HepG2 (cell line): Measurements from ENCODE around the gene TSG101. TPM values are rescaled to one million over a fixed set of nuclear protein-coding genes. Genes with fewer than 3 reads are reported as not detected.
A peak's percentile ranks its signal among the peaks of the same experiment; 100 is the strongest.

ENCODE experiments used
- ATF1 ChIP-seq: IDR thresholded peaks from 2 replicates; pipeline ENCODE4 v1.6.1; 2016; ENCODE audit warnings: mild to moderate bottlenecking, control low read depth
- DNMT1 ChIP-seq: sonication (generic); formaldehyde crosslinking; IDR thresholded peaks from 2 replicates; pipeline ENCODE4 v1.5.1; 2020; ENCODE audit warnings: mild to moderate bottlenecking, missing genetic modification reagents
- FOXC1 ChIP-seq: sonication (generic); formaldehyde crosslinking; IDR thresholded peaks from 2 replicates; pipeline ENCODE4 v1.8.0; 2022; ENCODE audit warnings: mild to moderate bottlenecking, missing genetic modification reagents, borderline replicate concordance
- MAZ ChIP-seq, 2 experiments: sonication (generic) in 1 of 2; formaldehyde crosslinking in 1 of 2; IDR thresholded peaks; 2 replicates each; pipeline versions ENCODE4 v1.5.0 to v1.6.1; 2012 to 2020; ENCODE audit warnings: low read depth in 2 of 2, mild to moderate bottlenecking in 2 of 2, borderline replicate concordance in 1 of 2, improper control_type of control experiment in 1 of 2, low read length in 1 of 2, missing genetic modification reagents in 1 of 2, moderate library complexity in 1 of 2
- MED1 ChIP-seq: sonication (generic); formaldehyde crosslinking; IDR thresholded peaks from 2 replicates; pipeline ENCODE4 v1.4.0; 2020; ENCODE audit warnings: missing genetic modification reagents
- NFE2L2 ChIP-seq: fragments of 150-350 bp; IDR thresholded peaks from 2 replicates; pipeline ENCODE4 v1.6.1; 2014; ENCODE audit warnings: low read length
- NFRKB ChIP-seq: fragments of 450-650 bp; IDR thresholded peaks from 2 replicates; pipeline ENCODE4 v1.6.1; 2017
- TBP ChIP-seq: sonication (generic); formaldehyde crosslinking; IDR thresholded peaks from 2 replicates; pipeline ENCODE4 v1.5.0; 2020; ENCODE audit warnings: missing genetic modification reagents
- YEATS2 ChIP-seq: sonication (generic); formaldehyde crosslinking; IDR thresholded peaks from 2 replicates; pipeline ENCODE4 v1.4.0; 2020; ENCODE audit warnings: missing genetic modification reagents, borderline replicate concordance
- ZBTB1 ChIP-seq: sonication (generic); formaldehyde crosslinking; IDR thresholded peaks from 2 replicates; pipeline ENCODE4 v1.4.0; 2020; ENCODE audit warnings: missing genetic modification reagents, borderline replicate concordance
- ZNF33B ChIP-seq: sonication (generic); formaldehyde crosslinking; IDR thresholded peaks from 2 replicates; pipeline ENCODE4 v1.5.1; 2020; ENCODE audit warnings: mild to moderate bottlenecking, missing genetic modification reagents
- polyA plus RNA-seq, 8 experiments: library from polyadenylated mRNA; depleted of rRNA in 3 of 8; stranded (reverse) in 7 of 8; unstranded in 1 of 8; fragments of >200 nt; fragmentation: Illumina TruSeq in 4 of 8; extraction: Trizol in 4 of 8; gene quantifications; 2 replicates each; pipeline versions ENCODE4 v1.2.1 to v1.2.3, GENCODE V29; 2011 to 2016; ENCODE audit warnings: low read depth in 4 of 8, missing spikeins in 1 of 8, mixed read lengths in 1 of 8; ENCODE audit not compliant: insufficient read depth in 1 of 8
- total RNA-seq, 5 experiments: library from RNA; depleted of rRNA; stranded (reverse); fragments of >200 nt; fragmentation: Illumina TruSeq; extraction: Trizol; gene quantifications; 2 replicates each; pipeline ENCODE4 v1.2.3, GENCODE V29; 2016; ENCODE audit warnings: low read depth in 1 of 5
- TF ChIP-seq, protein P1 (sequence below): sonication (generic); formaldehyde crosslinking; IDR thresholded peaks from one replicate; pipeline ENCODE4 v1.5.1; 2020; ENCODE audit warnings: mild to moderate bottlenecking, missing genetic modification reagents; ENCODE audit errors: not compliant biosample characterization
- TF ChIP-seq, protein P2 (sequence below): sonication (generic); formaldehyde crosslinking; IDR thresholded peaks from 2 replicates; pipeline ENCODE4 v1.5.0; 2020; ENCODE audit warnings: mild to moderate bottlenecking, missing genetic modification reagents, moderate library complexity

TSG101 gene
- total and polyA plus RNA-seq, 2 of the 13 experiments (the other 11 are each of a cell fraction or from before 2014, with no cell fraction given): 69.3 to 206 TPM

DNA sequence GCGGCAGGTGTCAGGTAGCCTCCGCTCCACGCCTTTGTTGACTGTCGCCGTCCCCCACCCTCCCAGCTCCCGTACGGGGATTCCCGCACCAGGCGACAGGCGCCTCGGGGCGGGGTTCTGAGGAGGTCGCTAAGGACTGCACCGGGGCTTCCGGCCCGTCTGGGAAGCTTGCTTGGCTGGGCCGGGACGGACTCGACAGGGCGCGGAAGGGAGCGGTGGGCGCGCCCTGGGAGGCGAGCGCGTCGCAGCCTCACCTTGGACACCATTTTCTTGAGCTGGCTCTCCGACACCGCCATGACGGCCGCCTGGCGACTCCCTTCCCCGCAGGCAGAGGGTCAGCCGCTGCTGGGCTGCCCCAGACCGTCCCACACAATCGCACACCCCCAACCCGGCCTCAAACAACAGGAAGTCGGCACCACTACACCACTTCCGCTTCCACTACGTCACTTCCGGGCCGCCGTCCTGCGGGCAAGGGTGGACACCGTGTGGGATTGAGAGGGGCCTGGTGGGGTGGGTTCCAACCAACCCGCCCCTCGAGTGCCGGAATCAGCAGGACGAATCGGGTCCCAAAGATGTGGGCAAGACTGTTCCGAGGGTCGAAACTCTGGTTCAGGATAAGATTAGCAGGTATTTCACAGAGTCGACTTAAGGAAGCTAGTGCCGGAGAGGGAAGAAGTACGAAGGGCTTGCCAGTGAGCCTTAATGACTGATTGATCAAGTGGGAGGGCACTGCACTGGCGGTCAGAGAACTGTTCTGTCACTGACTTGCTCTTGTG, at the start of gene TSG101 (continued):
- TF ChIP-seq, protein P1, sequence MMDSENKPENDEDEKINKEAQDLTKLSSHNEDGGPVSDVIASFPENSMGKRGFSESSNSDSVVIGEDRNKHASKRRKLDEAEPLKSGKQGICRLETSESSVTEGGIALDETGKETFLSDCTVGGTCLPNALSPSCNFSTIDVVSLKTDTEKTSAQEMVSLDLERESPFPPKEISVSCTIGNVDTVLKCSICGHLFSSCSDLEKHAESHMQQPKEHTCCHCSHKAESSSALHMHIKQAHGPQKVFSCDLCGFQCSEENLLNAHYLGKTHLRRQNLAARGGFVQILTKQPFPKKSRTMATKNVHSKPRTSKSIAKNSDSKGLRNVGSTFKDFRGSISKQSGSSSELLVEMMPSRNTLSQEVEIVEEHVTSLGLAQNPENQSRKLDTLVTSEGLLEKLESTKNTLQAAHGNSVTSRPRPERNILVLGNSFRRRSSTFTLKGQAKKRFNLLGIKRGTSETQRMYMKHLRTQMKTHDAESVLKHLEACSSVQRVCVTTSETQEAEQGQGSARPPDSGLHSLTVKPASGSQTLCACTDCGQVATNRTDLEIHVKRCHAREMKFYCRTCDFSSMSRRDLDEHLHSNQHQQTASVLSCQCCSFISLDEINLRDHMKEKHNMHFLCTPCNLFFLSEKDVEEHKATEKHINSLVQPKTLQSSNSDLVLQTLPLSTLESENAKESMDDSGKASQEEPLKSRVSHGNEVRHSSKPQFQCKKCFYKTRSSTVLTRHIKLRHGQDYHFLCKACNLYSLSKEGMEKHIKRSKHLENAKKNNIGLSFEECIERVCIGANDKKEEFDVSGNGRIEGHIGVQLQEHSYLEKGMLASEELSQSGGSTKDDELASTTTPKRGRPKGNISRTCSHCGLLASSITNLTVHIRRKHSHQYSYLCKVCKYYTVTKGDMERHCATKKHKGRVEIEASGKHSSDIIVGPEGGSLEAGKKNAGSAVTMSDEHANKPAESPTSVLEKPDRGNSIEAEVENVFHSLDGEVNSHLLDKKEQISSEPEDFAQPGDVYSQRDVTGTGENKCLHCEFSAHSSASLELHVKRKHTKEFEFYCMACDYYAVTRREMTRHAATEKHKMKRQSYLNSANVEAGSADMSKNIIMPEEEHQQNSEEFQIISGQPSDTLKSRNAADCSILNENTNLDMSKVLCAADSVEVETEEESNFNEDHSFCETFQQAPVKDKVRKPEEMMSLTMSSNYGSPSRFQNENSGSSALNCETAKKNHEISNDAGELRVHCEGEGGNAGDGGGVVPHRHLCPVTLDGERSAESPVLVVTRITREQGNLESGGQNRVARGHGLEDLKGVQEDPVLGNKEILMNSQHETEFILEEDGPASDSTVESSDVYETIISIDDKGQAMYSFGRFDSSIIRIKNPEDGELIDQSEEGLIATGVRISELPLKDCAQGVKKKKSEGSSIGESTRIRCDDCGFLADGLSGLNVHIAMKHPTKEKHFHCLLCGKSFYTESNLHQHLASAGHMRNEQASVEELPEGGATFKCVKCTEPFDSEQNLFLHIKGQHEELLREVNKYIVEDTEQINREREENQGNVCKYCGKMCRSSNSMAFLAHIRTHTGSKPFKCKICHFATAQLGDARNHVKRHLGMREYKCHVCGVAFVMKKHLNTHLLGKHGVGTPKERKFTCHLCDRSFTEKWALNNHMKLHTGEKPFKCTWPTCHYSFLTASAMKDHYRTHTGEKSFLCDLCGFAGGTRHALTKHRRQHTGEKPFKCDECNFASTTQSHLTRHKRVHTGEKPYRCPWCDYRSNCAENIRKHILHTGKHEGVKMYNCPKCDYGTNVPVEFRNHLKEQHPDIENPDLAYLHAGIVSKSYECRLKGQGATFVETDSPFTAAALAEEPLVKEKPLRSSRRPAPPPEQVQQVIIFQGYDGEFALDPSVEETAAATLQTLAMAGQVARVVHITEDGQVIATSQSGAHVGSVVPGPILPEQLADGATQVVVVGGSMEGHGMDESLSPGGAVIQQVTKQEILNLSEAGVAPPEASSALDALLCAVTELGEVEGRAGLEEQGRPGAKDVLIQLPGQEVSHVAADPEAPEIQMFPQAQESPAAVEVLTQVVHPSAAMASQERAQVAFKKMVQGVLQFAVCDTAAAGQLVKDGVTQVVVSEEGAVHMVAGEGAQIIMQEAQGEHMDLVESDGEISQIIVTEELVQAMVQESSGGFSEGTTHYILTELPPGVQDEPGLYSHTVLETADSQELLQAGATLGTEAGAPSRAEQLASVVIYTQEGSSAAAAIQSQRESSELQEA (CRISPR knock-in tag): peak; percentile 91
- no peak for TF ChIP-seq ZBTB1 (CRISPR knock-in tag)
- TF ChIP-seq MAZ (IDR thresholded peaks at IDR 0.05; ENCODE audit: borderline replicate concordance, low read depth, low read length): 0 out of 2 replicates have a peak, but pooled peaks have one; percentile 41
- TF ChIP-seq MAZ (CRISPR knock-in tag; IDR thresholded peaks at IDR 0.05; ENCODE audit: low read depth): peak; percentile 76; the same call in 1 of the 2 replicates
- TF ChIP-seq NFE2L2: no peak
- peak; percentile 59; the same call in 1 of the 2 replicates for TF ChIP-seq MED1 (CRISPR knock-in tag)
- no peak for TF ChIP-seq TBP (CRISPR knock-in tag)
- TF ChIP-seq NFRKB: no peak
- TF ChIP-seq YEATS2: peak; percentile 95; the same call in 1 of the 2 replicates
- TF ChIP-seq FOXC1: peak; percentile 87; the same call in 1 of the 2 replicates
- TF ChIP-seq ATF1 (CRISPR knock-in tag): peak; percentile 97
- TF ChIP-seq, protein P2, sequence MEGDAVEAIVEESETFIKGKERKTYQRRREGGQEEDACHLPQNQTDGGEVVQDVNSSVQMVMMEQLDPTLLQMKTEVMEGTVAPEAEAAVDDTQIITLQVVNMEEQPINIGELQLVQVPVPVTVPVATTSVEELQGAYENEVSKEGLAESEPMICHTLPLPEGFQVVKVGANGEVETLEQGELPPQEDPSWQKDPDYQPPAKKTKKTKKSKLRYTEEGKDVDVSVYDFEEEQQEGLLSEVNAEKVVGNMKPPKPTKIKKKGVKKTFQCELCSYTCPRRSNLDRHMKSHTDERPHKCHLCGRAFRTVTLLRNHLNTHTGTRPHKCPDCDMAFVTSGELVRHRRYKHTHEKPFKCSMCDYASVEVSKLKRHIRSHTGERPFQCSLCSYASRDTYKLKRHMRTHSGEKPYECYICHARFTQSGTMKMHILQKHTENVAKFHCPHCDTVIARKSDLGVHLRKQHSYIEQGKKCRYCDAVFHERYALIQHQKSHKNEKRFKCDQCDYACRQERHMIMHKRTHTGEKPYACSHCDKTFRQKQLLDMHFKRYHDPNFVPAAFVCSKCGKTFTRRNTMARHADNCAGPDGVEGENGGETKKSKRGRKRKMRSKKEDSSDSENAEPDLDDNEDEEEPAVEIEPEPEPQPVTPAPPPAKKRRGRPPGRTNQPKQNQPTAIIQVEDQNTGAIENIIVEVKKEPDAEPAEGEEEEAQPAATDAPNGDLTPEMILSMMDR (CRISPR knock-in tag): 0 out of 2 replicates have a peak, but pooled peaks have one; percentile 14
- no peak for TF ChIP-seq DNMT1 (CRISPR knock-in tag)
- TF ChIP-seq ZNF33B (CRISPR knock-in tag): peak; percentile 91
